WTC11 (cell line): ENCODE results near the gene DOK7. TPM values are rescaled to one million over a fixed set of nuclear protein-coding genes. Genes with fewer than 3 reads are reported as not detected.

ENCODE experiments used
- ATAC-seq: fragments of 200-7000 bp; cut with Tn5 transposase; 2 replicates; pipeline ENCODE4 v1.10.0; 2021; ENCODE audit warnings: mild to moderate bottlenecking, moderate library complexity
- CTCF ChIA-PET: fragments of 300-600 bp; sonication (Branson Sonifier 250); formaldehyde crosslinking; loops from one replicate; lab custom pipeline; 2021; ENCODE audit warnings: antibody characterized with exemption; lab: Charles Lee
- POLR2A ChIA-PET: fragments of 350-600 bp; sonication (Branson Sonifier 250); formaldehyde crosslinking; loops from one replicate; lab custom pipeline; 2021; ENCODE audit warnings: antibody characterized with exemption; lab: Charles Lee
- DNase-seq: peaks from one replicate; pipeline ENCODE4 v3.0.0; 2021; ENCODE audit warnings: low spot score
- H3K27ac Mint-ChIP-seq: 2 replicates; pipeline ENCODE4 v1.8.0; 2021; ENCODE audit warnings: mixed read lengths
- H3K27me3 Mint-ChIP-seq: 2 replicates; pipeline ENCODE4 v1.8.0; 2021; ENCODE audit warnings: low read depth, mild to moderate bottlenecking, moderate library complexity, mixed read lengths
- H3K36me3 Mint-ChIP-seq: 2 replicates; pipeline ENCODE4 v1.8.0; 2021; ENCODE audit warnings: mixed read lengths
- H3K4me1 Mint-ChIP-seq: 2 replicates; pipeline ENCODE4 v1.8.0; 2022; ENCODE audit warnings: mixed read lengths
- H3K4me3 Mint-ChIP-seq: 2 replicates; pipeline ENCODE4 v1.8.0; 2021; ENCODE audit warnings: mild to moderate bottlenecking, moderate library complexity, mixed read lengths
- H3K9me3 Mint-ChIP-seq: 2 replicates; pipeline ENCODE4 v1.8.0; 2021; ENCODE audit warnings: mixed read lengths
- ATF2 ChIP-seq: sonication (generic); formaldehyde crosslinking; IDR thresholded peaks from 2 replicates; pipeline ENCODE4 v1.8.1; 2022; ENCODE audit warnings: low read depth, missing genetic modification reagents, borderline replicate concordance
- ATF3 ChIP-seq: sonication (generic); formaldehyde crosslinking; conservative IDR thresholded peaks from 2 replicates; pipeline ENCODE4 v1.8.1; 2022; ENCODE audit warnings: mild to moderate bottlenecking, missing genetic modification reagents
- CREM ChIP-seq: sonication (generic); formaldehyde crosslinking; IDR thresholded peaks from 2 replicates; pipeline ENCODE4 v1.8.1; 2022; ENCODE audit warnings: mild to moderate bottlenecking, missing genetic modification reagents, moderate library complexity
- ERG ChIP-seq: fragments of 250-450 bp; sonication (Bioruptor Pico); IDR thresholded peaks from 2 replicates; pipeline ENCODE4 v1.8.0; 2021; ENCODE audit warnings: mild to moderate bottlenecking
- FOXJ3 ChIP-seq: sonication (generic); formaldehyde crosslinking; IDR thresholded peaks from 2 replicates; pipeline ENCODE4 v1.9.0; 2021; ENCODE audit warnings: missing genetic modification reagents, mild to moderate bottlenecking, borderline replicate concordance
- FOXK1 ChIP-seq: sonication (generic); formaldehyde crosslinking; IDR thresholded peaks from 2 replicates; pipeline ENCODE4 v1.8.0; 2022; ENCODE audit warnings: mild to moderate bottlenecking, moderate library complexity, missing genetic modification reagents
- GABPB1 ChIP-seq: sonication (generic); formaldehyde crosslinking; IDR thresholded peaks from 2 replicates; pipeline ENCODE4 v1.8.1; 2023; ENCODE audit warnings: mild to moderate bottlenecking, missing genetic modification reagents
- RELA ChIP-seq: sonication (generic); formaldehyde crosslinking; IDR thresholded peaks from 2 replicates; pipeline ENCODE4 v1.8.1; 2022; ENCODE audit warnings: missing genetic modification reagents, mild to moderate bottlenecking, borderline replicate concordance
- SOX15 ChIP-seq: fragments of 250-450 bp; sonication (Bioruptor Pico); IDR thresholded peaks from 2 replicates; pipeline ENCODE4 v1.9.0; 2021; ENCODE audit warnings: mild to moderate bottlenecking
- TEAD4 ChIP-seq: sonication (generic); formaldehyde crosslinking; IDR thresholded peaks from 2 replicates; pipeline ENCODE4 v1.8.0; 2022; ENCODE audit warnings: mild to moderate bottlenecking, missing genetic modification reagents
- ZBTB43 ChIP-seq: sonication (generic); formaldehyde crosslinking; IDR thresholded peaks from 2 replicates; pipeline ENCODE4 v1.8.1; 2023; ENCODE audit warnings: mild to moderate bottlenecking, missing genetic modification reagents
- ZNF416 ChIP-seq: fragments of 250-450 bp; sonication (Bioruptor Pico); IDR thresholded peaks from 2 replicates; pipeline ENCODE4 v1.9.0; 2021; ENCODE audit warnings: mild to moderate bottlenecking, inconsistent platforms
- total RNA-seq: library from RNA; stranded (reverse); gene quantifications from 3 replicates; pipeline ENCODE4 v1.2.3, GENCODE V29; 2021
- TF ChIP-seq, protein P1 (sequence below): fragments of 250-450 bp; sonication (Bioruptor Pico); conservative IDR thresholded peaks from 2 replicates; pipeline ENCODE4 v1.9.0; 2021; ENCODE audit warnings: mild to moderate bottlenecking
- TF ChIP-seq, protein P2 (sequence below): sonication (generic); formaldehyde crosslinking; IDR thresholded peaks from 2 replicates; pipeline ENCODE4 v1.8.1; 2022; ENCODE audit warnings: missing genetic modification reagents, borderline replicate concordance
- TF ChIP-seq, protein P3 (sequence below): sonication (generic); formaldehyde crosslinking; IDR thresholded peaks from 2 replicates; pipeline ENCODE4 v1.8.1; 2023; ENCODE audit warnings: mild to moderate bottlenecking, missing genetic modification reagents, moderate library complexity
- TF ChIP-seq, protein P4 (sequence below): sonication (generic); formaldehyde crosslinking; IDR thresholded peaks from 2 replicates; pipeline ENCODE4 v1.8.0; 2022; ENCODE audit warnings: missing genetic modification reagents

Gene DOK7
- total RNA-seq, 1 experiment from 2014 or later, result 0.22 TPM

DNA sequence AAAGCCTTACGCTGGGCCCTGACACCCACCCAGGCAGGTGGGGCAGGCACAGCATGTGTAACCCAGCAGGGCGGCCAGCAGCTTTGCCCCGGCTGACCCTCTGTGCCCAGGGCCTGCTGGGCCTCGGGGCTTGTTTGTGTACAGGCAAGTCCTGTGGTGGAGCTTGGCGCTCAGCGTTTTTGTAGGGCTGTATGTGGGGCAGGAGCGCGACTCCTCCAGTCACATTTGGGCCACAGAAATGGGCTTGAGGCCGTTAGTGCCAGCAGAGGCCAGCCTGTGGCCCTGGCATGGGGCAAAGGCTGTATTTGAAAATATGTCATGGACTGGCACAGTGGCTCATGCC, 36.0 kb upstream of the DOK7 start:
- TF ChIP-seq ZBTB43 (CRISPR knock-in tag), result no peak
- TF ChIP-seq RELA, result no peak
- no peak for TF ChIP-seq GABPB1 (CRISPR knock-in tag)
- TF ChIP-seq, protein P1, sequence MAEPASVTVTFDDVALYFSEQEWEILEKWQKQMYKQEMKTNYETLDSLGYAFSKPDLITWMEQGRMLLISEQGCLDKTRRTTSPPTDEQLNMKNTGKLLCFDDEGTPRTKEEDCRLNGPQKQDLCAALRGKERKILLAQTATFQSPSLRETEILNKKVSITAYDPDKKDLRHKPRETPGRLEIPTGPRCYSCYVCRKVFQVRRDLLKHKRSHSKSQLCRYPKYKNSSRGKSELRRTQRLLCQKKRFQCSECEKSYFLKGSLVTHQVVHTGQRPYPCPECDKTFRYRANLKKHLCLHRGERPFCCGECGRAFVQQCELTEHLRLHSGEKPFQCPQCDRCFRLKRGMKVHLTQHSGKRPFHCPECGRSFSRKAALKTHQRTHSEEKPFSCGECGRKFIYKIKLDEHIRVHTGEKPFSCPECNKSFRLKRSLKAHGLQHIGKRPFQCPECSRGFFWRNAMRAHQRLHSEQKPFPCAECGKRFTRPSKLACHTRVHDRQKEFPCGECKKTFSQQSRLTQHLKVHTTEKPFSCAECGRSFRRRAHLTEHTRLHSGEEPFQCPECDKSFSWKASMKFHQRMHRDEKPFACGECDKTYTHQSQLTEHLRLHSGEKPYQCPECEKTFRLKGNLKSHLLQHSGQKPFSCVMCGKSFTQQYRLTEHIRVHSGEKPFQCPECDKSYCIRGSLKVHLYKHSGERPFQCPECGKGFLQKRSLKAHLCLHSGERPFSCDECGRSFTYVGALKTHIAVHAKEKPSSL (CRISPR knock-in tag), result no peak
- TF ChIP-seq, protein P2, sequence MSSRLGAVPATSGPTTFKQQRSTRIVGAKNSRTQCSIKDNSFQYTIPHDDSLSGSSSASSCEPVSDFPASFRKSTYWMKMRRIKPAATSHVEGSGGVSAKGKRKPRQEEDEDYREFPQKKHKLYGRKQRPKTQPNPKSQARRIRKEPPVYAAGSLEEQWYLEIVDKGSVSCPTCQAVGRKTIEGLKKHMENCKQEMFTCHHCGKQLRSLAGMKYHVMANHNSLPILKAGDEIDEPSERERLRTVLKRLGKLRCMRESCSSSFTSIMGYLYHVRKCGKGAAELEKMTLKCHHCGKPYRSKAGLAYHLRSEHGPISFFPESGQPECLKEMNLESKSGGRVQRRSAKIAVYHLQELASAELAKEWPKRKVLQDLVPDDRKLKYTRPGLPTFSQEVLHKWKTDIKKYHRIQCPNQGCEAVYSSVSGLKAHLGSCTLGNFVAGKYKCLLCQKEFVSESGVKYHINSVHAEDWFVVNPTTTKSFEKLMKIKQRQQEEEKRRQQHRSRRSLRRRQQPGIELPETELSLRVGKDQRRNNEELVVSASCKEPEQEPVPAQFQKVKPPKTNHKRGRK (CRISPR knock-in tag), result no peak
- Mint-ChIP-seq H3K27ac (no peak overlapping the region), H3K9me3 (no peaks in the 10 kb centered on the region), H3K4me3 (no peak overlapping the region), H3K4me1 (no peaks in the 10 kb centered on the region), H3K36me3 (no peaks in the 10 kb centered on the region), H3K27me3 (no peaks in the 10 kb centered on the region)
- ATAC-seq (no peak), DNase-seq (no peak)
- POLR2A ChIA-PET, result no interaction called here
- CTCF ChIA-PET, result interaction anchor here (1.0 to 2.5 kb wide), 7 partner anchors 8 to 108 kb away, joined by 3 to 11 read pairs (median 6); no protein-coding TSS in a partner anchor

- Mint-ChIP-seq H3K36me3 (no peaks in the 10 kb centered on the region), H3K27me3 (no peaks in the 10 kb centered on the region)
- TF ChIP-seq FOXJ3 (CRISPR knock-in tag) (no peak), GABPB1 (CRISPR knock-in tag) (no peak)
- TF ChIP-seq, all 79 proteins: peak for 0
- ATAC-seq, result no peak
- ChIA-PET CTCF (interaction anchor here (0.8 to 2.5 kb wide), 8 partner anchors 7 to 109 kb away, joined by 3 to 11 read pairs (median 5); no protein-coding TSS in a partner anchor), POLR2A (no interaction called here)
- no peak for DNase-seq
- Mint-ChIP-seq H3K4me3 (no peak overlapping the region), H3K27ac (no peak overlapping the region), H3K4me1 (no peaks in the 10 kb centered on the region), H3K9me3 (no peaks in the 10 kb centered on the region)
Observed at GRCh38 chr4:3427706-3428446, 35.2 kb upstream of the DOK7 start.

DNA sequence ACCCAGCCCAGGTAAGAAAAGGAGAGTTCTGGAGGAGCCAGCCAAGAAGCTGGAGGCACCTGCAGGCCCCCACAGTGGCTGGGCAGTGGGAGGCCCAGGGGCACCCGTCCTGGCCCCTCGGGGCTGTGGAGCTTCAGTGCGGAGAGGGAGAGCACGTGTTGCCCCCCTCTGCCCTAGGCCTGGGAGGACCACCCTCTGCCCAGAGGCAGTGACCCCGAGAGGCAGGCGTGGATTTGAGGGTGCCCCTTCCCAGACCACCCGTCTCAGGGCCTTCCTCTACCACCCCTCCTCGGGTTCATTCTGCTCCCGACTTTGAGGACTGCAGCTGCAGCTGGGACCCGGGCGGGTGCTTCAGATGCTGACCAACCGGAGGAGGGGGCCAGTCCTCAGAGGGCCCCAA, 33.5 kb upstream of the DOK7 start:
- ChIA-PET CTCF (interaction anchor here (0.6 to 2.0 kb wide), 4 partner anchors 11 to 106 kb away, joined by 3 to 5 read pairs (median 4); no protein-coding TSS in a partner anchor), POLR2A (no interaction called here)
- H3K9me3 Mint-ChIP-seq, result no peaks in the 10 kb centered on the region
- ATAC-seq (no peak), DNase-seq (no peak)
- no peaks in the 10 kb centered on the region for H3K36me3 Mint-ChIP-seq
- no peaks in the 10 kb centered on the region for H3K27me3 Mint-ChIP-seq
- H3K4me3 Mint-ChIP-seq, result no peak overlapping the region
- H3K4me1 Mint-ChIP-seq, result no peaks in the 10 kb centered on the region
- H3K27ac Mint-ChIP-seq, result peak overlapping the region; percentile 58; the same call in 1 of the 2 replicates
- TF ChIP-seq ERG (CRISPR knock-in tag) (no peak), TEAD4 (no peak), ATF2 (CRISPR knock-in tag) (no peak), ATF3 (no peak), ZNF416 (CRISPR knock-in tag) (no peak), SOX15 (no peak), FOXK1 (CRISPR knock-in tag) (no peak), RELA (no peak), CREM (CRISPR knock-in tag) (no peak)
- TF ChIP-seq, protein P3, sequence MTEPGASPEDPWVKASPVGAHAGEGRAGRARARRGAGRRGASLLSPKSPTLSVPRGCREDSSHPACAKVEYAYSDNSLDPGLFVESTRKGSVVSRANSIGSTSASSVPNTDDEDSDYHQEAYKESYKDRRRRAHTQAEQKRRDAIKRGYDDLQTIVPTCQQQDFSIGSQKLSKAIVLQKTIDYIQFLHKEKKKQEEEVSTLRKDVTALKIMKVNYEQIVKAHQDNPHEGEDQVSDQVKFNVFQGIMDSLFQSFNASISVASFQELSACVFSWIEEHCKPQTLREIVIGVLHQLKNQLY (CRISPR knock-in tag), result no peak
- TF ChIP-seq, protein P4, sequence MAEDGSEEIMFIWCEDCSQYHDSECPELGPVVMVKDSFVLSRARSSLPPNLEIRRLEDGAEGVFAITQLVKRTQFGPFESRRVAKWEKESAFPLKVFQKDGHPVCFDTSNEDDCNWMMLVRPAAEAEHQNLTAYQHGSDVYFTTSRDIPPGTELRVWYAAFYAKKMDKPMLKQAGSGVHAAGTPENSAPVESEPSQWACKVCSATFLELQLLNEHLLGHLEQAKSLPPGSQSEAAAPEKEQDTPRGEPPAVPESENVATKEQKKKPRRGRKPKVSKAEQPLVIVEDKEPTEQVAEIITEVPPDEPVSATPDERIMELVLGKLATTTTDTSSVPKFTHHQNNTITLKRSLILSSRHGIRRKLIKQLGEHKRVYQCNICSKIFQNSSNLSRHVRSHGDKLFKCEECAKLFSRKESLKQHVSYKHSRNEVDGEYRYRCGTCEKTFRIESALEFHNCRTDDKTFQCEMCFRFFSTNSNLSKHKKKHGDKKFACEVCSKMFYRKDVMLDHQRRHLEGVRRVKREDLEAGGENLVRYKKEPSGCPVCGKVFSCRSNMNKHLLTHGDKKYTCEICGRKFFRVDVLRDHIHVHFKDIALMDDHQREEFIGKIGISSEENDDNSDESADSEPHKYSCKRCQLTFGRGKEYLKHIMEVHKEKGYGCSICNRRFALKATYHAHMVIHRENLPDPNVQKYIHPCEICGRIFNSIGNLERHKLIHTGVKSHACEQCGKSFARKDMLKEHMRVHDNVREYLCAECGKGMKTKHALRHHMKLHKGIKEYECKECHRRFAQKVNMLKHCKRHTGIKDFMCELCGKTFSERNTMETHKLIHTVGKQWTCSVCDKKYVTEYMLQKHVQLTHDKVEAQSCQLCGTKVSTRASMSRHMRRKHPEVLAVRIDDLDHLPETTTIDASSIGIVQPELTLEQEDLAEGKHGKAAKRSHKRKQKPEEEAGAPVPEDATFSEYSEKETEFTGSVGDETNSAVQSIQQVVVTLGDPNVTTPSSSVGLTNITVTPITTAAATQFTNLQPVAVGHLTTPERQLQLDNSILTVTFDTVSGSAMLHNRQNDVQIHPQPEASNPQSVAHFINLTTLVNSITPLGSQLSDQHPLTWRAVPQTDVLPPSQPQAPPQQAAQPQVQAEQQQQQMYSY, result no peak
